ENCODE measurements around the gene CDH2. TPM values are rescaled to one million over a fixed set of nuclear protein-coding genes. Genes with fewer than 3 reads are reported as not detected.

CDH2 gene
- total and polyA plus RNA-seq, 2 experiments from 2014 or later: 14.7 to 36.9 TPM

- H3K27ac ChIP-seq (ENCODE audit: low read depth): no peak overlapping the region
- Mint-ChIP-seq H3K27ac (no peak overlapping the region), H3K4me3 (no peak overlapping the region), H3K4me1 (no peaks in the 10 kb centered on the region), H3K27me3 (ENCODE audit: insufficient read depth, low read depth, poor library complexity) (no peaks in the 10 kb centered on the region), H3K36me3 (ENCODE audit: low read depth) (peaks cover 6% of the 10 kb centered on the region; the same call in 1 of the 3 replicates), H3K9me3 (no peaks in the 10 kb centered on the region)
- no peaks in the 10 kb centered on the region for H3K27me3 ChIP-seq (ENCODE audit: insufficient read depth)
- no peaks in the 10 kb centered on the region for H4K20me1 ChIP-seq (replicated peaks; ENCODE audit: insufficient read depth)
- no peaks in the 10 kb centered on the region for H3K36me3 ChIP-seq (ENCODE audit: insufficient read depth)
- DNase-seq (ENCODE audit: low spot score) (no peak), ATAC-seq (no peak)
- H3K9me2 ChIP-seq (ENCODE audit: insufficient read depth): no peaks in the 10 kb centered on the region; the same call in 1 of the 2 replicates
- no peak overlapping the region for H2AFZ ChIP-seq
- H3K4me3 ChIP-seq: no peak overlapping the region
- H3K79me2 ChIP-seq (replicated peaks; ENCODE audit: insufficient read depth): no peaks in the 10 kb centered on the region
- no peaks in the 10 kb centered on the region for H3F3A ChIP-seq (replicated peaks; ENCODE audit: low read depth)
- no peak overlapping the region for H3K4me2 ChIP-seq
- TF ChIP-seq EZH2 (IDR thresholded peaks at IDR 0.05; ENCODE audit: low read depth, unreplicated experiment): no peak
- TF ChIP-seq, protein P1, sequence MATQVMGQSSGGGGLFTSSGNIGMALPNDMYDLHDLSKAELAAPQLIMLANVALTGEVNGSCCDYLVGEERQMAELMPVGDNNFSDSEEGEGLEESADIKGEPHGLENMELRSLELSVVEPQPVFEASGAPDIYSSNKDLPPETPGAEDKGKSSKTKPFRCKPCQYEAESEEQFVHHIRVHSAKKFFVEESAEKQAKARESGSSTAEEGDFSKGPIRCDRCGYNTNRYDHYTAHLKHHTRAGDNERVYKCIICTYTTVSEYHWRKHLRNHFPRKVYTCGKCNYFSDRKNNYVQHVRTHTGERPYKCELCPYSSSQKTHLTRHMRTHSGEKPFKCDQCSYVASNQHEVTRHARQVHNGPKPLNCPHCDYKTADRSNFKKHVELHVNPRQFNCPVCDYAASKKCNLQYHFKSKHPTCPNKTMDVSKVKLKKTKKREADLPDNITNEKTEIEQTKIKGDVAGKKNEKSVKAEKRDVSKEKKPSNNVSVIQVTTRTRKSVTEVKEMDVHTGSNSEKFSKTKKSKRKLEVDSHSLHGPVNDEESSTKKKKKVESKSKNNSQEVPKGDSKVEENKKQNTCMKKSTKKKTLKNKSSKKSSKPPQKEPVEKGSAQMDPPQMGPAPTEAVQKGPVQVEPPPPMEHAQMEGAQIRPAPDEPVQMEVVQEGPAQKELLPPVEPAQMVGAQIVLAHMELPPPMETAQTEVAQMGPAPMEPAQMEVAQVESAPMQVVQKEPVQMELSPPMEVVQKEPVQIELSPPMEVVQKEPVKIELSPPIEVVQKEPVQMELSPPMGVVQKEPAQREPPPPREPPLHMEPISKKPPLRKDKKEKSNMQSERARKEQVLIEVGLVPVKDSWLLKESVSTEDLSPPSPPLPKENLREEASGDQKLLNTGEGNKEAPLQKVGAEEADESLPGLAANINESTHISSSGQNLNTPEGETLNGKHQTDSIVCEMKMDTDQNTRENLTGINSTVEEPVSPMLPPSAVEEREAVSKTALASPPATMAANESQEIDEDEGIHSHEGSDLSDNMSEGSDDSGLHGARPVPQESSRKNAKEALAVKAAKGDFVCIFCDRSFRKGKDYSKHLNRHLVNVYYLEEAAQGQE (IDR thresholded peaks at IDR 0.05; ENCODE audit: unreplicated experiment): no peak
- no peak for TF ChIP-seq ZNF462 (CRISPR knock-in tag; IDR thresholded peaks at IDR 0.05)
- TF ChIP-seq STAT1 (IDR thresholded peaks at IDR 0.05; ENCODE audit: unreplicated experiment): no peak
- TF ChIP-seq EZH2phosphoT487 (IDR thresholded peaks at IDR 0.05; ENCODE audit: unreplicated experiment): no peak
- TF ChIP-seq, protein P2, sequence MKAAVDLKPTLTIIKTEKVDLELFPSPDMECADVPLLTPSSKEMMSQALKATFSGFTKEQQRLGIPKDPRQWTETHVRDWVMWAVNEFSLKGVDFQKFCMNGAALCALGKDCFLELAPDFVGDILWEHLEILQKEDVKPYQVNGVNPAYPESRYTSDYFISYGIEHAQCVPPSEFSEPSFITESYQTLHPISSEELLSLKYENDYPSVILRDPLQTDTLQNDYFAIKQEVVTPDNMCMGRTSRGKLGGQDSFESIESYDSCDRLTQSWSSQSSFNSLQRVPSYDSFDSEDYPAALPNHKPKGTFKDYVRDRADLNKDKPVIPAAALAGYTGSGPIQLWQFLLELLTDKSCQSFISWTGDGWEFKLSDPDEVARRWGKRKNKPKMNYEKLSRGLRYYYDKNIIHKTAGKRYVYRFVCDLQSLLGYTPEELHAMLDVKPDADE (IDR thresholded peaks at IDR 0.05): no peak
- TF ChIP-seq CTCF (conservative IDR thresholded peaks at IDR 0.05; ENCODE audit: low read depth in 2 of 2): no peak
- no peak for TF ChIP-seq NANOG (IDR thresholded peaks at IDR 0.05; ENCODE audit: borderline replicate concordance)
- no peak for TF ChIP-seq POLR2AphosphoS5 (IDR thresholded peaks at IDR 0.05; ENCODE audit: low read depth)
- TF ChIP-seq JUNB (IDR thresholded peaks at IDR 0.05; ENCODE audit: unreplicated experiment): no peak
- no peak for TF ChIP-seq ZNF331 (CRISPR knock-in tag; IDR thresholded peaks at IDR 0.05; ENCODE audit: low read depth)
- no peak for TF ChIP-seq ZNF114 (CRISPR knock-in tag; IDR thresholded peaks at IDR 0.05)
- no peak for TF ChIP-seq CREB1 (CRISPR knock-in tag; IDR thresholded peaks at IDR 0.05; ENCODE audit: low read depth)
- no peaks in the 10 kb centered on the region for H3K4me1 ChIP-seq (ENCODE audit: insufficient read depth)
Measured at GRCh38 chr18:27976806-27977408, 200.0 kb downstream of the CDH2 start.
